Ascending aorta (tissue), 2 donors: ENCODE measurements around the gene RAB3GAP1. TPM values are rescaled to one million over a fixed set of nuclear protein-coding genes. Genes with fewer than 3 reads are reported as not detected.

Experiments
- DNase-seq, 2 donors: peaks; one replicate each; pipeline ENCODE4 v3.0.0-alpha.2; 2019; ENCODE audit warnings: low spot score in 2 of 2
- H3K27ac ChIP-seq, 2 donors: fragments of 200-600 bp; sonication (generic); one replicate each; pipeline ENCODE4 v1.5.1; 2016 to 2017; ENCODE audit warnings: mild to moderate bottlenecking in 1 of 2
- H3K27me3 ChIP-seq: fragments of 200-600 bp; sonication (generic); one replicate; pipeline ENCODE4 v1.5.1; 2017
- H3K36me3 ChIP-seq, 2 donors: fragments of 200-600 bp; sonication (generic); one replicate each; pipeline ENCODE4 v1.5.1; 2016
- H3K4me1 ChIP-seq, 2 donors: fragments of 200-600 bp; sonication (generic); one replicate each; pipeline ENCODE4 v1.5.1; 2016 to 2017; ENCODE audit warnings: mild to moderate bottlenecking in 1 of 2
- H3K4me3 ChIP-seq, 2 donors: fragments of 200-600 bp; sonication (generic); one replicate each; pipeline ENCODE4 v1.5.1; 2016 to 2017; ENCODE audit warnings: mild to moderate bottlenecking in 1 of 2
- H3K9me3 ChIP-seq, 2 donors: fragments of 200-600 bp; sonication (generic); one replicate each; pipeline ENCODE4 v1.5.1; 2016
- CTCF ChIP-seq, 3 experiments: fragments of 200-600 bp in 2 of 3; fragments of 450-650 bp in 1 of 3; sonication (generic) in 2 of 3; IDR thresholded peaks; one replicate each; pipeline ENCODE4 v1.5.1; 2016 to 2019; ENCODE audit warnings: antibody characterized with exemption in 3 of 3, mild to moderate bottlenecking in 1 of 3, moderate library complexity in 1 of 3
- intact Hi-C: fragments of 100-400 bp; cut with DNase I; formaldehyde crosslinking; loops from one replicate; pipeline ENCODE4 v1.15.1; 2023
- total RNA-seq: library from RNA; depleted of rRNA; stranded (reverse); fragments of >200 nt; gene quantifications from one replicate; pipeline ENCODE4 v1.1.0, GENCODE V29; 2016

Gene RAB3GAP1
- total RNA-seq, 1 donor from 2014 or later = 14.8 TPM

- TF ChIP-seq CTCF (IDR thresholded peaks at IDR 0.05) = no peak
- H3K27ac ChIP-seq = no peak overlapping the region
- intact Hi-C loops = no loop called here
- H3K4me1 ChIP-seq = peaks cover 0 to 6% of the 10 kb centered on the region in 2 donors
- H3K27me3 ChIP-seq = no peaks in the 10 kb centered on the region
- no peaks in the 10 kb centered on the region for H3K36me3 ChIP-seq
- H3K4me3 ChIP-seq = no peak overlapping the region
- no peaks in the 10 kb centered on the region for H3K9me3 ChIP-seq
- DNase-seq = no peak
Observed at GRCh38 chr2:135048122-135048521, 4.0 kb upstream of the RAB3GAP1 start.

GRCh38 chr2:135050132-135050531, 2.0 kb upstream of the RAB3GAP1 start:
- Histone ChIP-seq H3K4me1 (peaks cover 3 to 15% of the 10 kb centered on the region in 2 donors), H3K36me3 (no peaks in the 10 kb centered on the region), H3K27ac (peak overlapping the region; percentile 16 to 45), H3K27me3 (no peaks in the 10 kb centered on the region), H3K9me3 (no peaks in the 10 kb centered on the region), H3K4me3 (no peak overlapping the region)
- intact Hi-C loops = loop anchor here (5.0 to 10.0 kb wide), 3 partner anchors 133 to 935 kb away; partner anchors contain the start of genes CCNT2, DARS1 and MCM6
- TF ChIP-seq CTCF (IDR thresholded peaks at IDR 0.05) = no peak
- DNase-seq = no peak

GRCh38 chr2:135050684-135051083, 1.4 kb upstream of the RAB3GAP1 start:
- intact Hi-C loops = loop anchor here (5.0 to 10.0 kb wide), 3 partner anchors 133 to 934 kb away; partner anchors contain the start of genes CCNT2, DARS1 and MCM6
- no peaks in the 10 kb centered on the region for H3K27me3 ChIP-seq
- no peak for TF ChIP-seq CTCF (IDR thresholded peaks at IDR 0.05)
- no peak for DNase-seq
- no peaks in the 10 kb centered on the region for H3K9me3 ChIP-seq
- no peaks in the 10 kb centered on the region for H3K36me3 ChIP-seq
- H3K4me1 ChIP-seq = peaks cover 5 to 19% of the 10 kb centered on the region in 2 donors
- peak overlapping the region; percentile 16 to 45 for H3K27ac ChIP-seq
- peak overlapping the region in 1 of 2 donors; percentile 8 for H3K4me3 ChIP-seq

- Histone ChIP-seq H3K9me3 (no peaks in the 10 kb centered on the region), H3K27ac (peak overlapping the region; percentile 96 to 97), H3K4me1 (peaks cover 5 to 39% of the 10 kb centered on the region in 2 donors), H3K4me3 (peak overlapping the region; percentile 71 to 75), H3K36me3 (peaks cover 0 to 6% of the 10 kb centered on the region in 2 donors), H3K27me3 (no peaks in the 10 kb centered on the region)
- TF ChIP-seq CTCF (IDR thresholded peaks at IDR 0.05) = no peak
- no peak for DNase-seq
- intact Hi-C loops = loop anchor here (1.0 to 10.0 kb wide), 5 partner anchors 136 to 932 kb away; partner anchors contain the start of genes CCNT2, DARS1, MCM6 and R3HDM1
Observed at GRCh38 chr2:135052997-135053474, 944 bp downstream of the RAB3GAP1 start.

- H3K27ac ChIP-seq = peak overlapping the region; percentile 96 to 97
- intact Hi-C loops = loop anchor here (10.0 kb wide), 2 partner anchors 820 to 930 kb away; partner anchors contain the start of genes DARS1 and MCM6
- no peak for TF ChIP-seq CTCF (IDR thresholded peaks at IDR 0.05)
- H3K4me3 ChIP-seq = peak overlapping the region in 1 of 2 donors; percentile 22
- H3K9me3 ChIP-seq = no peaks in the 10 kb centered on the region
- peaks cover 5 to 44% of the 10 kb centered on the region in 2 donors for H3K4me1 ChIP-seq
- peaks cover 2 to 6% of the 10 kb centered on the region in 2 donors for H3K36me3 ChIP-seq
- DNase-seq = peak in 1 of 2 donors; percentile 71
- no peaks in the 10 kb centered on the region for H3K27me3 ChIP-seq
Observed at GRCh38 chr2:135055182-135055786, 3.2 kb downstream of the RAB3GAP1 start.
